ENCODE data around the gene UBFD1.

- TF ChIP-seq POLR2A (IDR thresholded peaks at IDR 0.05; ENCODE audit: low read length) (no peak), GATA1 (IDR thresholded peaks at IDR 0.05; ENCODE audit: low read depth, low read length) (no peak)
Observed at GRCh38 chr16:23528644-23529310, 28.8 kb upstream of the UBFD1 start.
